BJ (cell line): ENCODE results near the gene CAMTA2. TPM values are rescaled to one million over a fixed set of nuclear protein-coding genes. Genes with fewer than 3 reads are reported as not detected.
A peak's percentile ranks its signal among the peaks of the same experiment; 100 is the strongest.

ENCODE experiments used
- CTCF ChIA-PET: fragments of 350-600 bp; formaldehyde crosslinking; extraction: SDS; loops from one replicate; lab custom pipeline; 2021; ENCODE audit warnings: antibody characterized with exemption, inconsistent platforms; lab: Yijun Ruan, JAX
- POLR2A ChIA-PET: fragments of 300-600 bp; sonication (Branson Sonifier 250); formaldehyde crosslinking; extraction: SDS; loops from one replicate; lab custom pipeline; 2021; ENCODE audit warnings: antibody characterized with exemption; lab: Charles Lee
- DNase-seq: peaks from one replicate; pipeline ENCODE4 v3.0.0-alpha.2; 2011; ENCODE audit warnings: low read depth
- H3K27me3 ChIP-seq: 2 replicates; pipeline ENCODE4 v1.6.0; 2011; ENCODE audit warnings: low read length; ENCODE audit not compliant: control insufficient read depth, insufficient read depth
- H3K36me3 ChIP-seq: 2 replicates; pipeline ENCODE4 v1.5.1; 2011; ENCODE audit warnings: low read length; ENCODE audit not compliant: control insufficient read depth, insufficient read depth
- H3K4me3 ChIP-seq: 2 replicates; pipeline ENCODE4 v1.5.1; 2011; ENCODE audit warnings: low read depth, mild to moderate bottlenecking, control low read depth, low read length
- polyA plus RNA-seq: library from polyadenylated mRNA; depleted of rRNA; stranded (reverse); fragments of >200 nt; gene quantifications from 2 replicates; pipeline ENCODE4 v1.2.3, GENCODE V29; 2011
- TF ChIP-seq, protein P1 (sequence below): IDR thresholded peaks from 2 replicates; pipeline ENCODE4 v1.5.1; 2011; ENCODE audit warnings: low read depth, mild to moderate bottlenecking, control low read depth, inconsistent platforms, low read length, moderate library complexity; ENCODE audit not compliant: insufficient read depth

The CAMTA2 gene
- polyA plus RNA-seq, 1 experiment = 65.6 TPM

DNA sequence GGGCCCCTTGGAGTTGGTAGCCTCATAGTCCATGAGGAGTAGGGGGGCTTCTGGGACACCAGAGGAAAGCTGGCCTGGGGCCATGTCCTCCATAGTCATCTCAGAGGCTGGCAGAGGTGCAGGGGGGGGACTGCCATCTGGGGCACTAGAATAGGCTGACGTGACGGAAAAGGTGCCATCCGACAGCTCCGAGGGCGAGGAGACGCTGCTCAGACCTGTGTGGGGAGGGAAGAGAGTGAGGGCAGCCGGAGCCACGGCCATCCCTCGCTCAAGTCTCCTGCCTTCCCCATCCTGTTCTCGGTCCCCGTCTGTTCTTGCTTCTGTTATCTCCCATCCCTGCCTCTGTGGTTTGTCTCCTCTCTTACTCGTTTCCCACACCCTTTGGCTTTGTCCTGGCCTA lies 15.2 kb downstream of the CAMTA2 start:
- Histone ChIP-seq H3K27me3 (no peaks in the 10 kb centered on the region), H3K36me3 (peaks cover 16% of the 10 kb centered on the region), H3K4me3 (no peak overlapping the region)
- TF ChIP-seq, protein P1, sequence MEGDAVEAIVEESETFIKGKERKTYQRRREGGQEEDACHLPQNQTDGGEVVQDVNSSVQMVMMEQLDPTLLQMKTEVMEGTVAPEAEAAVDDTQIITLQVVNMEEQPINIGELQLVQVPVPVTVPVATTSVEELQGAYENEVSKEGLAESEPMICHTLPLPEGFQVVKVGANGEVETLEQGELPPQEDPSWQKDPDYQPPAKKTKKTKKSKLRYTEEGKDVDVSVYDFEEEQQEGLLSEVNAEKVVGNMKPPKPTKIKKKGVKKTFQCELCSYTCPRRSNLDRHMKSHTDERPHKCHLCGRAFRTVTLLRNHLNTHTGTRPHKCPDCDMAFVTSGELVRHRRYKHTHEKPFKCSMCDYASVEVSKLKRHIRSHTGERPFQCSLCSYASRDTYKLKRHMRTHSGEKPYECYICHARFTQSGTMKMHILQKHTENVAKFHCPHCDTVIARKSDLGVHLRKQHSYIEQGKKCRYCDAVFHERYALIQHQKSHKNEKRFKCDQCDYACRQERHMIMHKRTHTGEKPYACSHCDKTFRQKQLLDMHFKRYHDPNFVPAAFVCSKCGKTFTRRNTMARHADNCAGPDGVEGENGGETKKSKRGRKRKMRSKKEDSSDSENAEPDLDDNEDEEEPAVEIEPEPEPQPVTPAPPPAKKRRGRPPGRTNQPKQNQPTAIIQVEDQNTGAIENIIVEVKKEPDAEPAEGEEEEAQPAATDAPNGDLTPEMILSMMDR = no peak
- ChIA-PET CTCF (interaction anchor here (4.6 kb wide), 1 partner anchor 8 kb away, joined by 40 read pairs; no protein-coding TSS in a partner anchor), POLR2A (no interaction called here)
- no peak for DNase-seq

DNA sequence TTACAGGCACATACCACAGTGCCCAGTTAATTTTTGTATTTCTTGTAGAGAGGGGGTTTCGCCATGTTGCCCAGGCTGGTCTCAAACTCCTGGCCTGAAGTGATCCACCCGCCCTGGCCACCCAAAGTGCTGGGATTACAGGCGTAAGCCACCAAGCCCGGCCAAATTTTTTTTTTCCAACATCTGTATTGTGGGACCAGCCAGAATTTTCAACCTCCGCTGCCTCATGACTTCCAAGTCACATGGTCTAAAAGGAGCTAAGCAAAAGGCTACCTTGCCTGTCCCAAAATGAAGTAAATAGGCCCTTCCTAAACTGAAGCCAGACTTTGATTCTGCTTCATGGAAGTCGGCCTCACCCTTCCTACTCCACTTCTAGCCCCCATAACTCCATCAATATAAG lies 15.6 kb downstream of the CAMTA2 start:
- CTCF ChIA-PET = interaction anchor here (0.6 to 4.6 kb wide), 3 partner anchors 9 to 64 kb away, joined by 4 to 40 read pairs (median 7); no protein-coding TSS in a partner anchor
- peaks cover 14% of the 10 kb centered on the region for H3K36me3 ChIP-seq
- no peaks in the 10 kb centered on the region for H3K27me3 ChIP-seq
- no peak for DNase-seq
- TF ChIP-seq, protein P1 = no peak
- POLR2A ChIA-PET = no interaction called here
- H3K4me3 ChIP-seq = no peak overlapping the region

DNA sequence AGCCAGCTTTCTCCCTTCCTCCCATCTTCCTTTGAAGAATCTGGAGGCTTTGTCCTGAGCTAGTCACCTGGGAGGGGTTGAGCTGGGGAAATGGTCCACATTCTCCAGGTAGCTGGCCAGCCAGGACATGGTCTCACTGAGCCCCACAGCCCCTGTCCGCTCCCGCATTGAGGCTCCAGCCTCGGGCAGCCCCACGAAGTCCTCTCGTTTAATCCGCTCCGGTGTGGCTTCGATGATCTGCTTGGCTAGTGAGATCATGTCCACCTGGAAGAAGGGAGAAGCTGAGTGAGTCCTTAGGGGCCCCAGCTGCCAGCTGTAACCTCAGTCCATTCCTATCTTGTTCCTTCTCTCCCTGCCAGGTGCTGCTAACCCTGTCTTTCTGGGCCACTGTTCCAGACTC lies 17.2 kb downstream of the CAMTA2 start:
- no peak overlapping the region for H3K4me3 ChIP-seq
- H3K36me3 ChIP-seq = peaks cover 16% of the 10 kb centered on the region
- POLR2A ChIA-PET = interaction anchor here (0.6 kb wide), 1 partner anchor 630 kb away, joined by 4 read pairs; no protein-coding TSS in a partner anchor
- TF ChIP-seq, protein P1 = no peak
- no peaks in the 10 kb centered on the region for H3K27me3 ChIP-seq
- CTCF ChIA-PET = interaction anchor here (0.9 to 4.6 kb wide), 6 partner anchors 8 to 61 kb away, joined by 3 to 40 read pairs (median 4); partner anchors contain the start of gene CAMTA2
- no peak for DNase-seq

DNA sequence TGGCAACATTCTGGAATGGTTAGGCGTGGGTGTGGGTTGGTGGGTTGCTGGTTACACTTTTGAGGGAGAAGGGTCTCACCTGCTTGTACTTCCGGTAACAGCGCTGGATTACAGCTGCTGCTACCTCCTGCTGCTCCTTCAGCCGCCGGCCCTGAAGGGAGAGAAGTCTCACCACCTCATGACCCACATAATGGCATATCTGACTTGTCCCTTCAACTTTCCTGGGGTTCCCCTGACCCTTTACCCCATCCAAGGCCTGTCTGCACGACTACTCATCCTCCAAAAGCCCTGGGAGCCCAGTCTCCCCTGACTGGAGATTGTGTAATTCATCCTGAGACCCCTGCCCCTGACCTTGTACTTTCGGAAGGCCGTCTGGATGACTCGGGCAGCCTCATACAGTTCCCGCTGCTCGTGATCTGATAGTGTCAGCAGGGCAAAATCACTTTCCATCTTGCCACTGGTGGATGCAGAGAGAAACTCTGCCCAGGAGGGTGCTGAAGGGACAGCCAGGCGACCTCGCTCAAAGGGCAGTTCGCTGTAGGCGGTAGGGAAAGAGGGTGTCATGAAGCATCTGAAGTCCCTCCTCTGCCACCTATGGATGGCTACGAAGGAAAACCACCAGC lies 17.8 kb downstream of the CAMTA2 start:
- H3K27me3 ChIP-seq = no peaks in the 10 kb centered on the region
- TF ChIP-seq, protein P1 = no peak
- peak overlapping the region; percentile 56 for H3K4me3 ChIP-seq
- ChIA-PET CTCF (interaction anchor here (0.8 to 4.6 kb wide), 6 partner anchors 11 to 92 kb away, joined by 3 to 40 read pairs (median 5); partner anchors contain the start of genes CAMTA2 and INCA1), POLR2A (no interaction called here)
- peaks cover 16% of the 10 kb centered on the region for H3K36me3 ChIP-seq
- DNase-seq = no peak

DNA sequence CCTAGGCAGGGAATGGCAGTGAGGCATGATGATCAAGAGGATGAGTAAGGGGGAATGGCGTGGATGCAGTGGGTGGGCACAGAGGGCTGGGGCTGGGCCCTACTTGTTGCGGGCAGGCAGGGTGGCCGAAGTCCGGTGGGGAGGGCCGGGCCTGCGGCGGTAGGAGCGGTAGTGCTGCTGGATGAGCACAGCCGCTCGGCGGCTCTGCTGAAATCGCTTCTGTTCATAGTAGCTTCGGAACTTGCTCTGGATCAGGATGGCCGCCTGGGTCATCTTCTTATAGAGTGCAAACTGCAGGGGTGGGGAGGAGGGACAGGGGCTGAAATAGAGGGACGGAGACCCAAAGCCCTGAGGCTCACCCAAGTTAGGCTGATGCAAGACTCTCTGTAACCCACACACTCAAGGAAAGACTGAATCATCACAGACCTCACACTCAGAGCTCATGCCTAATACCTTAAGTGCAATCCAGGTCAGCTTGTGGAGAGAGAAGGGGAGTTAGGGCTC lies 18.4 kb downstream of the CAMTA2 start:
- peak; percentile 83 for DNase-seq
- ChIA-PET CTCF (interaction anchor here (0.8 to 4.6 kb wide), 5 partner anchors 11 to 93 kb away, joined by 3 to 40 read pairs (median 6); partner anchors contain the start of genes CAMTA2 and INCA1), POLR2A (interaction anchor here (0.5 kb wide), 1 partner anchor 20 kb away, joined by 3 read pairs; no protein-coding TSS in a partner anchor)
- Histone ChIP-seq H3K36me3 (peaks cover 15% of the 10 kb centered on the region), H3K27me3 (no peaks in the 10 kb centered on the region), H3K4me3 (peak overlapping the region; percentile 56)
- TF ChIP-seq, protein P1 = no peak
